HG02885 (cell line): ENCODE measurements around the gene ZNF213.
A peak's percentile ranks its signal among the peaks of the same experiment; 100 is the strongest.

ENCODE experiments used
- ATAC-seq: cut with Tn5 transposase; IDR thresholded peaks from one replicate; pipeline ENCODE4 v1.9.1; 2021; ENCODE audit warnings: mild to moderate bottlenecking; ENCODE audit not compliant: unreplicated experiment, poor library complexity

Gene ZNF213

GRCh38 chr16:3099732-3100499, 34.9 kb upstream of the ZNF213 start:
- ATAC-seq = peak; percentile 68

DNA sequence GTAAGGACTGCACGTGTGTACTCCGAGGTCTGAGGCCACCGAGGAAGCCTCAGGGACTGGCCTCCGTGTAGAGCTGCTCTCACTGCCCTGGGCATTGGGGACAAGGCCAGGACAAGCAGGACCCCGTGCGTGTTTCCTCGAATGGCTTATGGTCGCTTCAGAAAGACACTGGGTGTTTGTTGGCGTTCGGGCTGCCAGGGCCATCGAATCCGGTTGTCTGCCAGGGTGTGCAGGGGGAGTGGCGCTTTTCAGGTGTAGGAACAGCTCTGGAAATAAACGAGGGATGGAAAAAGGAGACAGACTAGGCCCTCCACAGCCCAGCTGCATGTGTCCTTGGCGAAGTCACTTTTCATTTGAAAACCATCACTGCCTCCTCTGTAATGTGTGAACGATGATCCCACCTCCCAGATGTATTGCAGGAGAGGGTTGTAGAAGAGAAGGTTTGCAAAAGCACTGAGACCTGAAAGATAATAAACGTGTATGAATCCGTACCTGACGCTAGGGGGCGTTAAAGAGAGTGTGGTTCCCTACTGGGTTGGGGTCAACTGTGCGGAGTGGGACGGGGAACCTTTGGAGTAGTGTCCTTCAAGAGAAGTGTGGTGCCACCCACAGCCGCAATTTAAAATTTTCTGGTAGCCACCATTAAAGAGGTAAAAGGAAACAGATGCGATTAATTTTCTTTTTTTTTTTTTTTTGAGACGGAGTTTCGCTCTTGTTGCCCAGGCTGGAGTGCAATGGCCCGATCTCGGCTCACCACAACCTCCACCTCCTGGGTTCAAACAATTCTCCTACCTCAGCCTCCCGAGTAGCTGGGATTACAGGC, 33.6 kb upstream of the ZNF213 start:
- no peak for ATAC-seq

GRCh38 chr16:3101841-3102470, 32.9 kb upstream of the ZNF213 start:
- ATAC-seq = no peak

GRCh38 chr16:3106205-3106928, 28.5 kb upstream of the ZNF213 start:
- peak; percentile 89 for ATAC-seq

DNA sequence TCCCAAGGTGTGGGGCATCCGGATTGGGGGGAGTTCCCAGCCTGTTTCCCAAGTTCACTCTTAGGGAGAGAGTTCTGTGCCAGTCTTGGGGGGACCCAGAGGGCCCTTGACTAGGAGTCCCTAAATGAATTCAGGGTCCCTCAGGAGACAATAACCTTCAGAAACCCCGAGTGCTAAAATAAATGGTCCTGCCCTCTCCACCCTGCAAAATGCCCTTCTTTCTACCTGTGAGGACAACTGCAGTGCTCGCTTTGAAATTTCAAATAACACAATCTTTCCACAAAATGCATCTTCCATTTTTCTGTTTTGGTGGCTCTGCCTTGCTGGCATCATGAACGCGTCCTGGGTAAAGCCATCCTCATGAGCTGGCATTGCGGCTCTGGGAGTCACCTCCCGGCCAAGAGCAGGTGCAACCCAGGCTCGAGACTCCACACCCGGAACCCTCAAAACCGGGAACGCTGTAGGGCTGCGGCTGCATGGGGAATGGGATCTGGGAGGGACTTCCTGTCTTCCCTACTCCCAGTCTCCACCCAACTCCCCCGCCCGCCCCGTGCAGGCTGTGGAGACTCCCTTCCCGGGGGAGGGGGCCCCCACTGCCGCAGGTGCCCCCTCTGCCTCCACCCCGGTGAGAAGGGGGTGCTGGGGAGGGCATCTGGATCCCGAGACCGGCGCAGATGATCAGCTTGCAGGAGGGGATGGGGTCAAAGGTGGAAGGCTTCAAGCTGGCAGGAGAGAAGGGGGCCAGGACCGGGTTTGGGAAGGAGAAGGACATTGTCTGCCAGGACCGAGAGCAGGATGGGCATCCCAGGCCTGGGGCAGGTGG, 22.6 kb upstream of the ZNF213 start, which contains the start of gene ZNF205:
Gene ZNF205, plus strand, starts transcription at position 529 of the 823 bp plus-strand sequence. CDS start 845 bp downstream, outside the sequence.
- ATAC-seq = no peak

DNA sequence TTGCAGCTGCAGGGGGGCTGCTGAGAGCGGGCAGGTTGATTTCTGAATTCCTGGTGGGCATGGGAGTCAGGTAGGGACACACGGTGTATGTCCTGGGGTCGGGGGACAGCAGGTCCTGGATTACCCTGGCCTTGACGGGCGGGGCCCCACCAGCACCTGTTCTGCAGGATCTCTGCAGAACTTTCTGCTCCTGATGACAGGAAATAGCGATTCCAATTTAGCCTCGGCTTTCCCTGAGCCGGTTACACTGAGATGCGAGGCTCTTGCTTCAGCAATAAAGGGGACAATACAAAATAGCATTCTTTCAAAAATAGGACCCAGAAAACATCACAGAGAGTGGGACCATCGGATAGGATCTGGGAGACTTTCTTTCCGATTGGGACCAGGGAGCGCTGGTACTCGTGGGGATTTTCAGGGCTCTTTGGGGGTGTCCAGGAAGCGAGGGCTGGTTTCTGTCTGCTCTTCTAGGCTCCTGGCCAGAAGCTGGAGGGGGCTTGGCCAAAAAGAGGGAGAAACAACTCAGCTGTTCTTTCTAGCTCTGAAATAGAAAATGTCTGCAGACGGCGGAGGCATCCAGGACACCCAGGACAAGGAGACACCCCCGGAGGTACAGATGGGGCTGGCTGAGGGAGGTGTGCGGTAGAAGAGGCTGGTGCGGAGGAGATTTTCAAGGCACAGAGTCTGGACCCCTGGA, 21.8 kb upstream of the ZNF213 start:
- ATAC-seq = no peak

DNA sequence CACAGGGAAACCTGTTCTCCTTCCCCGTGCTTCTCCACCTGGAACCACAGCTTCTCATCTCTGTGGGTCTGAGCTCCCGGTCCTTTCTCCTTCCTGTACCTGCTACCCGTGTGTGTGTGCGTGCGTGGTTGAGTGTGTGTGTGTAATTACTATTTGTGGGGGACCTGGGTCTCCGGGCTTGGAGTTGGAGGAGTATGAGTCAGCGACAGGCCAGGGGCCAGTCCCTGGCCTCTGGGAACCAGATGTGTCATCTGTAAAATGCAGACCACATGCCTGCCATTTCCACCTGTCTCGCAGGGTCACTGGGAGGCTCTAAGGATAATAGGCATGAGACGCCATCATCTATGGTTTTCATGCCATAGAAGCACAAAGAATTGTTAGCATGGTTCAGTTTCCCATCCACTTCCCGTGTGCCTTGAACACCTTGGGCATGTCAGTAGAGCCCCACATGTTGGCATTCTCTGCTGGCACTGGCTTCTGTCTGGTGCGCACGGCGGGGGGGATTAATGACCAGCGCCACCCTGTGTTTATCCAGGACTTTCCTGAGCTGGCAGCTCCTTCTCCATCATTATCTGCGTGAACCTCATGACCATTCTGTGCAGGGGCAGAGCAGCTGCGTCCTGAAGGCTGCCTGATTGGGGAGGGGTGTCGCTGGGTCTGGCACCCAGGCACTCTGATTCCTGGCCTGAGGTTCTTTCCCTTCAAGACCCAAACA, 20.9 kb upstream of the ZNF213 start:
- no peak for ATAC-seq

DNA sequence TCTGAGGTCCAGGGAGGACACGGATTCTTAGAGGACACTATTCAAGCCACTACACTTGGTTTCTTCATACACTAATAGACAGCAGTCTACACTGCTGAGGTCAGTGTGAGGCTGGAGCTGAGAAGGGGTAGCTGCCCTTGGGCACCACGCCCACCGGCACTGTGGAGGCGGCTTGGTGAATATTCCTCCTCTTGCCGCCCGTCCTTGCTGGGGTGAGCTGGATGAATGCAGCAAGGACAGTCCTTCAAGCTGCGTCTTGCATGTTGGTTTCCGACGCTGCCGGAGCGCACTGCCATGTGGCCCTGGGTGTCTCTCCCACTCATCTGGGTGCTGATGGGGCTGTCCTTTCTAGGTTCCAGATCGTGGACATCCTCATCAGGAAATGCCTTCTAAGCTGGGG, 19.8 kb upstream of the ZNF213 start:
- no peak for ATAC-seq

GRCh38 chr16:3115561-3115960, 19.3 kb upstream of the ZNF213 start:
- no peak for ATAC-seq

GRCh38 chr16:3118204-3118790, 16.5 kb upstream of the ZNF213 start:
- ATAC-seq = no peak

DNA sequence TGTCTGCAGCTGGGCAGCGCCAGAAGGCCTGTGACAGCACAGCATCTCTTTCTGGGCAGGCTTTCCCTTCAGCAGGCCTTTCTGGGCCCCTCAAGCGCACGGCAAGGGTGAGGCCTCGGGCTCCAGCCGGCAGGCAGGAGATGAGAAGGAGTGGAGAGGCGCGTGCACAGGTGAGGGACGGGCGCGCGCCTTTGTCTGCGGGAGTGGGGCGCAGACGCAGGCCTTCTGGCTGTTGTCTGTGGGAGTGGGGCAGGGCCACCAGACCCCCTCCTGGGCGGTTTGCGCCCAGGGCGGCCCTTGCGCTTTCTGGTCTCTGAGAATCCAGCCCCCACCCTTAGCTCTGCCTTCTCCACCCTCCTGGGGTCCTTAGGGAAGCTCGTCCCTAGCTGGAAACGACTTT, 16.0 kb upstream of the ZNF213 start:
- ATAC-seq = no peak

DNA sequence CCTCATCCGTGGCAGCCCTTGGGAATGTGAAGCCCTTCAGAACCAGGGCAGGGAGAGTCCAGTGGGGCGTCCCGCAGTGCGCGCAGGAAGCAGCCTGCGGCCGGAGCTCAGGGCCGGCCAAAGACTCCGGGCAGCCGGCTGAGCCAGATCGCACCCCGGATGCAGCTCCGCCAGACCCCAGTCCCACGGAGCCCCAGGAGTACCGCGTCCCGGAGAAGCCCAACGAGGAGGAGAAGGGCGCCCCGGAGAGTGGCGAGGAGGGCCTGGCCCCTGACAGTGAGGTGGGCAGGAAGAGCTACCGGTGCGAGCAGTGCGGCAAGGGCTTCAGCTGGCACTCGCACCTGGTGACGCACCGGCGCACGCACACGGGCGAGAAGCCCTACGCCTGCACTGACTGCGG, 15.5 kb upstream of the ZNF213 start:
- no peak for ATAC-seq

- no peak for ATAC-seq
These were observed 15.0 kb upstream of the ZNF213 start for GRCh38 chr16:3119701-3120408.

- no peak for ATAC-seq
These were observed 14.4 kb upstream of the ZNF213 start for GRCh38 chr16:3120435-3120834.

- ATAC-seq = no peak
These were observed 12.9 kb upstream of the ZNF213 start for GRCh38 chr16:3121851-3122467.

DNA sequence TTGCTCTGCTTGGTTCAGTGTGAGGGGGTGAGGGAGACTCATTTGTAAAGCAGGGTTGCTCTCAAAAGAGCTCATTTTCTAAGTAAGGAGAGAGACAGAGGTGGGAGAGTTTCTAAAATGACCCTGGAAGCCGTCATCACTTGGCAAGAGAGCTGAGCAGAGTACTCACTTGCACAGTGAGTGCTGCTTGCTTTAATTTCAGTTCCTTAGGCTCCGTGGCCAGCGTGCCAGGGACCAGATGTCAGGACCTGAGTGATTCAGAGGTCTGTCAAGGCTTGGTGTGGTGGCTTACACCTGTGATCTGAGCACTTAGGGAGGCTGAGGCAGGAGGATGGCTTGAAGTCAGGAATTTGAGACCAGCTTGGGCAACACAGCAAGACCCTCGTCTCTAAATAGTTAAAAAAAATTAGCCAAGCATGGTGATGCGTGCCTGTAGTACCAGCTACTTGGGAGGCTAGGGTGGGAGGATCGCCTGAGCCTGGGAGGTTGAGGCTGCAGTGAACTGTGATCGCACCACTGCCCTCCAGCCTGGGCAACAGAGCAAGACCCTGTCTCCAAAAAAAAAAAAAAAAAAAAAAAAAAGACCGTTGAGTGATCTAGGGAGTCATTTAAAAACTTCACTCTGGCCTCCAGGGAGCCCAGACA, 11.8 kb upstream of the ZNF213 start:
- no peak for ATAC-seq
